Gastroesophageal sphincter (tissue), 3 donors: ENCODE results near the gene ASB1.

Experiments
- CTCF ChIP-seq, 4 experiments: fragments of 200-600 bp in 2 of 4; fragments of 450-650 bp in 2 of 4; sonication (generic) in 1 of 4; IDR thresholded peaks; one replicate each; pipeline ENCODE4 v1.5.1; 2017 to 2019; ENCODE audit warnings: antibody characterized with exemption in 4 of 4, mild to moderate bottlenecking in 2 of 4, moderate library complexity in 2 of 4
- POLR2A ChIP-seq, 2 donors: fragments of 450-650 bp; IDR thresholded peaks; one replicate each; pipeline ENCODE4 v1.6.1; 2017; ENCODE audit warnings: antibody characterized with exemption in 2 of 2, mild to moderate bottlenecking in 2 of 2, moderate library complexity in 1 of 2

- TF ChIP-seq CTCF (IDR thresholded peaks at IDR 0.05) (no peak), POLR2A (IDR thresholded peaks at IDR 0.05) (no peak)
Measured at GRCh38 chr2:238473014-238473413, 46.3 kb downstream of the ASB1 start.
